Right ventricle myocardium superior (tissue), 1 donor: ENCODE data around the gene HS6ST1. TPM values are rescaled to one million over a fixed set of nuclear protein-coding genes. Genes with fewer than 3 reads are reported as not detected.
"Not testable (repeated sequence)": the region's sequence is repeated elsewhere in the genome, so short reads cannot be mapped to it uniquely, and the experiment has no call there.

ENCODE experiments used
- ATAC-seq: fragments of 200-7000 bp; cut with Tn5 transposase; one replicate; pipeline ENCODE4 v1.9.1; 2020; ENCODE audit warnings: mild to moderate bottlenecking; ENCODE audit not compliant: poor library complexity
- DNase-seq: peaks from one replicate; pipeline ENCODE4 v3.0.0-alpha.2; 2020
- intact Hi-C: fragments of 100-400 bp; cut with DNase I; formaldehyde crosslinking; loops from one replicate; pipeline ENCODE4 v1.11.2; 2022
- total RNA-seq: library from RNA; stranded (reverse); fragmentation: NEBNext Ultra II Directional; extraction: Animal tissue kit (Norgen Biotek cat#: 25700); gene quantifications from one replicate; pipeline ENCODE4 v1.2.1, GENCODE V29; 2021
- donor health status: DM: no; HTN: yes; CAD: no; lungs with severe emphysema.

The HS6ST1 gene
- total RNA-seq, 1 donor from 2014 or later = 35.1 TPM

DNA sequence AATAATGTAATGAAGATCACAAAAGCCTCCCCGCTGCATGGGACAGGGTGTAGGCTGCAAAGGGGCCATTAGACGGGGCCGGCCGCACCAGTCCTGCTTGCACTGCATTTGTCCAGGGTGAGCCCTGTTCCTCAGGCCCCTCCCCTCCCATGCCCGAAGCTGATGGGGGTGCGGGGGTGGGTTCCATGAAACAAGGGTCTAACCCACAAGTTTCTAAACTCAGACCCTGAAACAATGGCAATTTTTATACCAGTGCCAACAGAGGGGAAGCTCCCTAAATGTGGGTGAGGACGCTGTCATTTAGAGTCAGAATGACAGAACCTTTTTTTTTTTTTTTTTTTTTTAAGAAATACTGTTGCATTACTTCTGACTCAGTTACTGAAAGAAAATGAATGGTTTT, 39.7 kb downstream of the HS6ST1 start:
- DNase-seq = peak; percentile 35
- no peak for ATAC-seq

DNA sequence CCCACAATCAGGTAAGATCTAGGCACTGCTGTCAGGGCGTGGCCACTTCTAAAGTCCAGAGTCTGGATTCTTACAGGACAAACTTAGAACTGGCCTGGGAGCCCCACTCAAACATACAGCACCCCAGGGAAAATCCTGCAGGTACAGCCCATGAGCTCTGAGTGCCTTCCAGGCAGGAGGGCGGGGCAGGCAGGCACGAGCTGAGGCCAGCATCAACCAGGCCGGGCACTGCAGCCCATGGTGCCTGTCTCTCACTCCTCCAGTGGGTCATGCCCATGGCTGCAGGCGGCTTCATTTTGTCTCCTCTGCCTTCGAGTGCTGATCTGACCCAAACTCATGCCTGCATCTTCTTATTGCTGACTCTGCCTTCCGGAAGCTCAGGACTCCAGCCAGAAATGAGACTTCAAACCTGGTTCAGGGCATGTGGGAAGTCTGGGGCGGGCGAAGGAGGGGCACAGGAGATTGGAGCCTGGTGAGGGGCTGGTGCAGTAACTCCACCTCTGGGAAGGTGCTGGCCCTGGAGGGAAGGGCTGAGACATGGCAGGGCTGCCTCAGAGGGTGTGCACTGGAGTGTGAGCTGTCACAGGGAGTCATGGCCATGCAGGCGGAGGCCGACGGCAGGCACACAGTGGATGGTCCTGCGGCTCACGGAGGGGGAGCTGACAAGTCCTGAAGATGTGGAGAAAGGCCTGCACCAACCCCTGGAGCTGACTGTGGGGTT, 40.5 kb downstream of the HS6ST1 start:
- DNase-seq (peak; percentile 17), ATAC-seq (no peak)
- intact Hi-C loops = no loop called here

More for the DNA sequence above, 39.7 kb downstream of the HS6ST1 start:
- intact Hi-C loops = no loop called here

DNA sequence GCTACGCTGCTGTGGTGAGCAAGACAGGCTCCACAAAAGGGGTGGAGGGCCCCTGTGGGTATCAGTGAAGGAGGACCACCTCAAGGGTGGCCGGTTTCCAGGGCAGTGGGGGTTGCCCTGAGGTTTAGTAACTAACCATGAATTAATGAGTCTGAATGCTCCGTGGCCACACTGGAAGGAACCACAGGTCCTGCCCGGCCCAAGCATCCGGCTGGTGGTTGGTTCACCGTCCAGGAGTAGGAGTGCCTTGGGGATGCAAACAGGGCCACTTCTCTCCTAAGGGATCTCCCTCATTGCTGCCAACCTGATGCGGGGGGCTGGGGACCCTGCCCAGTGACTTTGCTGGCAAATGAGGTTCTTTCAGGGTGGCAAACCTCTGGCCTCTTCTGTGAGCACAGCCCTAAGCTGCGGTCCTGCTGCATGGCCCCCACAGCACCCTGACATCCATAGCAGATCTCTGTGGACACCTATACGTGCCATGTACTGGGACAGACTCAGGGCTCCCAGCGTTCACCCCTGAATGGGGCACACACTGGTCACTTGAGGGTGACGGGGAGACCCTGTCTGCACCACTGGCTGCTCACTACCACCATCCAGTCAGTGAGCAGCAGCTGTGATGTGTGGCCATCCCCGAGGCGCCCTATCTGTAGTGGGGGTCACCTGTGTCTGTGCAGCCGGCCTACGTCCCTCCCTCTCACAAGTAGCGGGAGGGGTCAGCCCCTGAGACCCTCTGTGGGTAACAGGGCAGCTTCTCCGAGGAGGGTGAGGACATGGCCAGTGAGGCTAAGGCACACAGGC, 41.6 kb downstream of the HS6ST1 start:
- intact Hi-C loops = no loop called here
- peak; percentile 33 for DNase-seq
- no peak for ATAC-seq

DNA sequence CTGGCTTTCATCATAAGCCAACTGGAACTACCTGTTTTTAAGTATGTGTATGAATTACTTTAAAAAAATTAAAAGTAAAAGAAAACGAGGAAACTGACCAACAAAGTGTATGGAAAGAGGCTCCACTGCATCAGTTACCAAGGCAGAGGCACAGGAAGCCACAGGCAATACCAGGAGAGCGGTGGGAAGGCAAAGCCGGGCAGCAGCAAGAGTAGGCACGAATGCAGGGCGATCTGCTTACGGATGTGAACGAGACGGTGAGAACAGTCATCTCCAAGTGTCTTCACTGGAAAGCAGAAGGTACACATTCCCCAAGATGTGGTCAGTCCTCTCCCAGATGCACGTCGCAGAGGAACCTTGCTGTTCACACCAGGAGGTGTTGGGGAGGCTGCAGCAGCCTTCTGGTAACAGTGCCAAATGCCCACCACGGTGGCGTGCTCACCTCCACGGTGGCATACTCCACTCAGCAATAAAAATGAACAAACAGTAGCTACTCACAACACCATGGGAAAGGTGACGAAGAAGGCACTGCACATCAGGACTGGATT, 43.1 kb downstream of the HS6ST1 start:
- DNase-seq (peak; percentile 20), ATAC-seq (no peak)
- intact Hi-C loops = no loop called here

DNA sequence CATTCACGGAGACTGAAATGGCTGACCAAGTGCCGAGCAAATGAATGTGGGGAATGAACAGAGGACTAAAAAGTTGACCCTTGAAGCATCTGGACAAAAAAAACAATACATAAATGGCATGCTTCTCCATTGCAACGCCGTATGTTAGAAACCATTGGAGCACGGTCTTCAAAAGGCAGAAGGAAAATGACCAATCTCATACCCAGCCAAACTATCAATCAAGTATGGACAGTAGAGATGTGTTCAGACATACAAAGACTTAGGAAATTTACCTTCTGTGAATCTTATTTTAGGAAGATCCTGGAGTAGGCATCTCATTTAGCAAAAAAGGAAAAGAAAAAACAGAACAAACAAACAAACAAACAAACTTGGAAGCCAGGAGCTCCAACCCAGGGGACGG, 44.5 kb downstream of the HS6ST1 start:
- DNase-seq (no peak), ATAC-seq (no peak)
- intact Hi-C loops = no loop called here

DNA sequence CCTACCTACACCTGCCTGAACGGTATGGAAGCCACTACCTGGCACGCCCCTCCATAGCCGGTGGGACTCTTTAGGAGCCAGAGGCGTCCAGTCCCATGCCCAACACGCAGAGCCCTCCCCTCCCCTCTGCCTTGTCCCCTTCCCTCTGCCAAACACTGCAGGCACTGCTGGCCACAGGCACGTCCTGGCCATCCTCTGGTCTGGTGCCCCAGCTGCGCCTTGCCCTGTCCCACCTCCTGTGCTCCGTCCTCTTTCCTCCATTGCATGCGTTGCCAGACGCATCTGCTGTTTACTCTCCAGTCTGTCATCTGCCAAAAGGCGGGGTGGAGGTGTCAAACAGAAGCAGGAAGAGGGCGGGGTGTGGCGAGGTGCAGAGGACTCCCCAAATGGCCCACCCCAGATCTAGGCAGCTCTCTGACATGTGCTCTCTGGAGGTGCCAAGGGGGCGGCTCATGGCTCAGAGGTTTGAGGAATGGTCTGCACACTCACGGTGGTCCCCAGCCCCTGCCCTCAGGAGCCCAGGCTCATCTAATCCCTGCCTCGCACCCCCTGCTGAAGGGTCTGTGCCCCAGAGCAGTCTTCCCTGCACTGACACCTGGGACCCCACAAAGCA, 45.1 kb downstream of the HS6ST1 start:
- ATAC-seq (no peak), DNase-seq (peak; percentile 31)
- intact Hi-C loops = no loop called here

DNA sequence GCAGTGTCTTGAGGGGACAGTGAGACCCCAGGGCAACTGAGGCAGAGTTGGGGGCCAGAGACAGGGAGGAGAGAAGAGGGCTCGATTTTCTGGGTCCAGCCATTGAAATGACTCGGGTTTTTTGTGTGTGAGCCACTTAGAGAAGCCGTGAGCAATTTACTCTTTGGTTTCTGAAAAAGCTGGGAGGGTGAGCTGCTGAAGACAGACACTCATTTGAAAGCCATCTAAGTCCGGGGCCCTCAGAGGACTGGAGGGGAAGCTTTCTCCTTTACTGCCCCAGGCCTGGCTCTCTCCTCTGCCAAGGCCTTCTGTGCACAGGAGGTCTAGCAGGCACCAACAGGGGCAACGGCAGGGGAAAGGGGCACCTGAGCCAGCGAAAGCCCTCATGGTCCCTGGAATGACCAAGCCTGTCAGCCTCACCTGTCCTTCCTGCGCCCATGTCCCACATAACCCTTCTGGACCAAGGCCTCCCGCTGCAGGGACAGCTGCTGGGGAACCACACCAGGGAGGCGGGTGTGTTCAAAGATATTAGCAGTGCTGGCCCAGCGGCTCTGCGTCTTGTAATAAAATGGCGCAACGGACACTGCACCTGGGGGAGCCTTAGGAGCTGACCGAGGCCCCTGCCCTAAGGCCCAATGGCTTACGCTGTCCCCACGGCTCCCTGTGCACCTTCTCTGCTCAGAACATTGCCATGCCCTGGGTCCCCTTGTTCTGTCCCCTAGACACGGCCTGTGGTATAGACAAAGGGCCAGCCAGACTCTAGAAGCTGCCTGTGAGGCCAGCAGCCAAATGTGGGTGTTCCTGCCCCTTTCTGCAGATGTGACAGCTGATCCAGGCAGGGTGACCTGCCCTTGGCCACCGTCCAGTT, 45.8 kb downstream of the HS6ST1 start:
- intact Hi-C loops = no loop called here
- ATAC-seq (no peak), DNase-seq (peak; percentile 22)

DNA sequence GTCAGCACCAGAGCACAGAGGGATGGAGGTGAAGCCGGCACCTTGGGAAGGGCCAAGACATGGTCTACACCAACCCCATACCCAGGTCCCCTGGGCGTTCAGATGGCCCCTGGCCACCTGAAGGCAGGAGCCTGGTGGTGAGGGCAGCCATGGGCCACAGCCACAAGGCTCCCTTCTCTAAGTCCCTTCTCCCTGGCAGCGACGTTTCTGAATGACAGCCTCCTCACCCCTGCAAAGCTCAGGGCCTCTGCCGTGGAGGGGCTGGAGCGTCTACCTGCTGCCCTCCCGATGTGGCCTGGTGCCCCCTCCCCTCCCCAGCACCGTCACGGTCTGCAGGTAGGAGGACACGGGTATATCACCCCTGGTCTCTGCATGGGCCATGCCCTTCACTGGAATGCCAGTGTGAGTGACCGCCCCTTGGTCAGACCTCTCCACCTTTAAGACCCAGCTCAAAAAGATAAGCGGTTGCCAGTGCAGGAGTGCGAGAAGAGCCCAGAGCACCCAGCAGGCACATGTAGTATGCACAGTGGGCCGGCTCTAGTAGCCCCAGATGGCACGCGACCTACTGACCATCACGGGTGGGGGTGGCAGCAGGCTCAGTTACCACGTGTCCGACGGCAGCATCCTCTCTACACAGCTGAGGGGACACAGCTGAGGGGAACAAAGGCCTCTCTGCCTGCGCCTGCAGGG, 46.6 kb downstream of the HS6ST1 start:
- intact Hi-C loops = no loop called here

DNA sequence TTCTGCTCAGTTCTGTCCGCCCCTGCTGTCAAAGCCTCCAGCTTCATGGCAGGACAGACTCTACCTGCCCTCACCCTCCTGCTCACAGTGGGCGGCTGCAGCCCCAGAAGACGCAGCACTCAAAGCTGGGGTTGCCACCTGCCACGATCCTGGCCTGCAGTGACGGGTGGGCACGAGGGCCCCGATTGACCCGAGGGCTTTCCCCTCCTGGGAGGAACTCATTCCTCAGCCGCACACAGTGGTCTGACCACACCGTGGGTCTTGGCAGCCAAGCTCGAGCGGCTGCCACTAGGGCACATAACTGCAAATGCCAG, 47.1 kb downstream of the HS6ST1 start:
- intact Hi-C loops = no loop called here
- ATAC-seq (no peak), DNase-seq (peak; percentile 26)

More for the DNA sequence above, 46.6 kb downstream of the HS6ST1 start:
- ATAC-seq = no peak
- peak; percentile 35 for DNase-seq

DNA sequence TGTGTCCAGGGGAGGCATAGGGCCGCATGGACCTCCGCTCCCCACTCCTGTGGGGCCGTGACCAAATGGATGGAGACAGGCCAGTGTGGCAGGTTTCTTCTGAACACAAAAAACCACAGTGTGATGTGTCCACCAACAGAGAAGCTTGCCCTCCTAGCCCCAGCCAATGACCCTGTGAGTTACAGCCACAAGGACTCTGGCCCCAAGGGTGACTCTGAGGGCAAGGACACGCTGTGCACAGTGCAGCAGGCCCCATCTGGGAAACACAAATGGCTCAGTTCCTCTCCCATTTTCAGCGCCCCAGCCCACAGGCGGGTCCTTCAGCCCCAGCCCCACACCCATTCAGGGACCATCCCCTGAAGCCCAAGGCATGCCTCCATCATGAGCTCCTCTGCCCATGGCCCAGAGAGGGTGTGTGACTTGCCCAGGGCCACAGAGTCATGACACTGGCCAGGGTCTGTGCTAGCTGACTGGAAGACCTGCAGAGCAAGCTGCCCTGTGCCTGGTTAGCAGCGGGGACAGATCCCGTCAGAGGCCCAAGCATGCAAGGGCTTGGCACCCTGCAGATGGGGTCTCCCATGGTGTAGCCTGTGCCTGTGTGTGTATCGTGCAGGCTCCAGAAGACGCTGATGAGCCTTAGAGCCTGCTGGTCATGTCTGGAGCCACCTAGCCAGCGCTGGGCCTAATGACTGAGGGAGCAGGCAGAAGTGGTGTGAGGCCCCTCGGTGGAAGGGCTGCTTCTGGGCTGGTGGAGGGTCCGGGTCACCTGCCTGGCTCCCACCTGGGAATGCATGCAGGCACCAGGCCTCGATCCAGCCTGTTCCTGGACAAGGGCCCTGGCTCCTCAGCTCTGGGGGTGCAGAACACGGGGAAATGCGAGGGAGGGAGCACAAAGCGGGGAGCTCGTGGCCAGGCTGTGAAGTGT, 47.7 kb downstream of the HS6ST1 start:
- peak; percentile 40 for DNase-seq
- intact Hi-C loops = no loop called here
- ATAC-seq = peak; percentile 24

DNA sequence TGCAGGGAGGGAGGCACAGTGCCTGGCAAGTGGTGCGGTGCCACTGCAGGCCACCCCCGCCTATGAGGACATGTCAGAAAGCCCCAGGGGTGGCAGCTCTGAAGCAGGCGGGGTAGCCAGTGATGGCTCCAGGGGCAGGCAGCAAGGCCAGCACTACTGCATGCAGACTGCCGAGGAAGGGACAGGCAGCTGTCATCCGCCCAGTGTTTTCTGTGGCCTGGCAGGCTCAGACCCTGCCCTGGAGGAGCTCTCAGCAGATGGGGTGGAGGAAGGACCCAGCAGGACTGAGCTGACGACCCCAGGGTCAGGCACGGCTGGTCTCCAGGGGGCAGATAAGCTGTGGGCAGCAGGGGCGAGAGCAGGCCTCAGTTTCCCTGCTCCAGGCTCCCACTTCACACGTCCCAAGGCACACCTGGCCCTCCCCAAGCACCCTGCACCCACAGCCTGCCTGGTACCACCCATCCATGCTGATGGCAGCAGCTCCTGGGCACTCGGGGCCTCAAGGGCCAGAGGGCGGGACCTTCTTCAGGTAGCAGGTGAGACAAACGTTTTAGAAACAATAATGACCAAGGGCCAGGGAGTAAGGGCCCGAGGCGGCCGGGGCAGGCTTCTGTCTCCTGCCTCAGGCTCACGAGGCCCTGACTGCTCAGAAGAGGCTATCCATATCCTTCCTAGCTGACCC, 48.5 kb downstream of the HS6ST1 start:
- DNase-seq (peak; percentile 32), ATAC-seq (no peak)
- intact Hi-C loops = no loop called here

DNA sequence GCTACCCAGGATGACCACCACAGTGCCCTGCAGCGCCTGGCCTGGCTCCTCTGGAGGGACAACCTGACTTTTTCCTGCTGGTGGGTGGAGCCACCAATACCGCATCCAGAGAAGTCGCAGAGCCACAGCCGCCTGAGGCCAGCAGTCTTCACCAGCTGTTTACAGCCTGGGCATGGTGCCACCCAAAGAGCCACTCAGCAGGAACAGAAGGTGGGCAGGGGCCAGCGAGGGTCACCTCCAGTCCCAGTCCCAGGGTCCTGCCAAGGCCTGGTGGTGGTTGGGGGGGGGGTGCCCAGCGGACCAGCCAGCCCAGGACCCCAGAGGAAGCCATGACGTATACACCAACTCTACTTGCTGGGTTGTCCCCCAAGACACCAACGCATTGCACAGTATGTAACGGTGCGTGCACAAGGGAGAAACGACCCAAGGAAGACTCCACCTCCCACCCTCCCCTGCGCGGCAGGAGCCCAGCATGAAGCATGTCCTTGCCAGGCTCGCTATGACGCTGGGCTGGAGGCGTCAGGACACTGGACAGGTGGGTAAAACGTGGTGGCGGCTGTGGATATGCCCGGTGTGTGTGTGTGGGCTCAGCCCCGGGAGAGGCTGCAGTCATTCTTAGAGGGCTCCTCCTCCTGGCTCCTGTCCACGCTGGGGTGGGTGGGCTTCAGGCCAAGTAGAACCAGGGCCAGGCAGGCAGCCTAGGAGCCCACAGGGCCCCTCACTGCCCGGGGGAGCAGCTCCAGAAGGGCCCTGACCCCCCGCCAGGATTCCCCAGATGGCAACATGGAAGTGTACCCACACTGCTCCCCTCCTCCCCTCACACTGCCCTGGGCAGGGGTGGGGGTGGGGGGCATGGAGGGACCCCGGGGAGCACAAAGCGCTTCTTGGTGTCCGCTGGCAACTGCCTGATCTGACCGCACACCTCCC, 49.3 kb downstream of the HS6ST1 start:
- peak; percentile 39 for DNase-seq

DNA sequence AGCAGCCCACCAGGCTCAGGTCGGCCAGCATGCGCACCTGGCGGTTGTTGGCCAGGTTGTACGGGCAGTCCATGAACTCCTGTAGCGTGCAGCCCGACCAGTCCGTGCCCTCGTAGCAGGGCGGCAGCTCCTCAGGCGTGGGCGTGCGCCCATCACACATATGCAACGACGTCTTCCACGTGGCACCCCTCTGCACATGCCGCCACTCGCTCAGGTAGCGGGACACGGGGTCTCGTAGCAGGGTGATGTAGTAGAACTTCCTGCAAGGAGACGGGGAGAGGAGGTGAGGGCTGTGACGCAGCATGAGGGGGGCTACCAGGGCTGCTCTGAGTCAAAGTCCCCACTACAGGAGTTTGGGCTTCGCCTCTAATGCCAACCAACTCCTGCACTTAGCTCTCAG, 50.1 kb downstream of the HS6ST1 start:
- peak; percentile 31 for DNase-seq
- intact Hi-C loops, ATAC-seq: not testable (repeated sequence)

More for the DNA sequence above, 49.3 kb downstream of the HS6ST1 start:
- intact Hi-C loops = no loop called here
- peak; percentile 5 for ATAC-seq

DNA sequence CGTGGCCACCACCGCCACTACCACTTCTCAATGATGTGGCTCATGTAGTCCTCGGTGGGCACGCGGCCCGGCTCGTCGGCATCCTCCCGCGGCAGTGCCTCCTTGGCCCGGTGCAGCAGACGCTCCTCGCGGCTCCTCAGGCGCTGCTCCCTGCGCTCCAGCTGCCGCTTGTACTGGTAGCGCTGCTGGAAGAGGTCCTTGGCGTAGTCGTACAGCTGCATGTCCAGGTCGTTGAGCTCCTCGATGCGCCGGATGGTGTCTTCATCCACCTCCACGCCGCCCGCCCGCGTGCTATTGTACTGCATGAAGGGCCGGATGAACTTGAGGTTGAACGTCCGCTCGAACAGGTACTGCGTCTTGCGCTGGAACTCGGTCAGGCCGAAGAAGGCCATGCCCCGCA, 50.5 kb downstream of the HS6ST1 start:
- ATAC-seq, intact Hi-C loops: not testable (repeated sequence)
- DNase-seq = peak; percentile 33

DNA sequence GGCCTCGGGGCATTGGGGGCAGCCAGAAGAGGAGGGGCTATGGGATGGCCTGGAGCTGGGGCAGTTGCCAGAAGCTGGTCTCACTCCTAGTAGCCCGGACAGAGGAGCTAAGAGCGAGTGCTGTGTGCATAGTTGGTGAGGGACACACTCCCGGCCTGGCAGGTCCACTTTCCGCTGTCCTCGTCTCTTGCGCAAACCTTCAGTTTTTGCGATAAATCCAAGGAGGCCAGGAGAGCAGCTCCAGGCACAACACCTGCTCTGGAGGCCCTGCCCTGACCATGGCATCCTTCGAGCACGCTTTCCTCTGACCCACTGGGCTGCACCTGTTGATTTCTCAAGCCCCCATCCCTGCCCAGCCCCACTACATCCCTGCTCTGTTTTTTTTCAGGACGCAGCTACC, 51.0 kb downstream of the HS6ST1 start:
- ATAC-seq, intact Hi-C loops, DNase-seq: not testable (repeated sequence)
